Testis (tissue), 2 donors: ENCODE measurements around the gene UVSSA.

Experiments
- POLR2A ChIP-seq: fragments of 450-650 bp; IDR thresholded peaks from one replicate; pipeline ENCODE4 v1.6.1; 2017; ENCODE audit warnings: antibody characterized with exemption, mild to moderate bottlenecking, moderate library complexity
- TF ChIP-seq, protein P1 (sequence below), 3 experiments: fragments of 450-650 bp in 2 of 3; fragments of 200-600 bp in 1 of 3; sonication (generic) in 1 of 3; IDR thresholded peaks; one replicate each; pipeline ENCODE4 v1.5.1; 2016 to 2019; ENCODE audit warnings: antibody characterized with exemption in 3 of 3, mild to moderate bottlenecking in 2 of 3, moderate library complexity in 1 of 3

DNA sequence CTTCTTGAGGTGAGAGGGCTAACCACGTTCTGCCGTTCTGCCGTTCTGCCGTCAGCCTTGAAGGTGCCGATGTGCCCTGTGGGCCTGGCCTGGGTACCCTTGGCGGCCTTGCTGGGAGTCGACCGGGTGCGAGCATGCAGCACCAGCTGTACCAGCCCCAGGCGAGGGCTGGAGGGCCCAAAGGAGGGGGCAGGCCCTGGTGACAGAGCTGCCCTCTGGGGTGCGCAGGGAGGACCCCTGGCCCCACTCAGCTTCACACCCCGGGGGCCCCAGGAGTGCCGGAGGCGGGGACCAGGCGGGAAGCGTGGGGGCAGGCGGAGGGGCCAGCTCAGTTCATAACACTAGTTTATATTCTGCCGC is 22.1 kb downstream of the UVSSA start:
- TF ChIP-seq, protein P1, sequence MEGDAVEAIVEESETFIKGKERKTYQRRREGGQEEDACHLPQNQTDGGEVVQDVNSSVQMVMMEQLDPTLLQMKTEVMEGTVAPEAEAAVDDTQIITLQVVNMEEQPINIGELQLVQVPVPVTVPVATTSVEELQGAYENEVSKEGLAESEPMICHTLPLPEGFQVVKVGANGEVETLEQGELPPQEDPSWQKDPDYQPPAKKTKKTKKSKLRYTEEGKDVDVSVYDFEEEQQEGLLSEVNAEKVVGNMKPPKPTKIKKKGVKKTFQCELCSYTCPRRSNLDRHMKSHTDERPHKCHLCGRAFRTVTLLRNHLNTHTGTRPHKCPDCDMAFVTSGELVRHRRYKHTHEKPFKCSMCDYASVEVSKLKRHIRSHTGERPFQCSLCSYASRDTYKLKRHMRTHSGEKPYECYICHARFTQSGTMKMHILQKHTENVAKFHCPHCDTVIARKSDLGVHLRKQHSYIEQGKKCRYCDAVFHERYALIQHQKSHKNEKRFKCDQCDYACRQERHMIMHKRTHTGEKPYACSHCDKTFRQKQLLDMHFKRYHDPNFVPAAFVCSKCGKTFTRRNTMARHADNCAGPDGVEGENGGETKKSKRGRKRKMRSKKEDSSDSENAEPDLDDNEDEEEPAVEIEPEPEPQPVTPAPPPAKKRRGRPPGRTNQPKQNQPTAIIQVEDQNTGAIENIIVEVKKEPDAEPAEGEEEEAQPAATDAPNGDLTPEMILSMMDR (IDR thresholded peaks at IDR 0.05): no peak
- TF ChIP-seq POLR2A: no peak
